HG02943 (cell line): ENCODE data around the gene HSD11B1L.
"Not testable (repeated sequence)": the region's sequence is repeated elsewhere in the genome, so short reads cannot be mapped to it uniquely, and the experiment has no call there.

ENCODE experiments used
- ATAC-seq: cut with Tn5 transposase; IDR thresholded peaks from one replicate; pipeline ENCODE4 v1.9.1; 2021; ENCODE audit warnings: mild to moderate bottlenecking, low read depth, moderate library complexity; ENCODE audit not compliant: unreplicated experiment

The HSD11B1L gene

GRCh38 chr19:5684694-5685430 is 4.0 kb downstream of the HSD11B1L start:
- ATAC-seq: no peak

- no peak for ATAC-seq
Measured at GRCh38 chr19:5686326-5686646, 5.5 kb downstream of the HSD11B1L start.

GRCh38 chr19:5686647-5687359 is 6.0 kb downstream of the HSD11B1L start:
- peak; percentile 49 for ATAC-seq

GRCh38 chr19:5687360-5688198 is 6.8 kb downstream of the HSD11B1L start:
- ATAC-seq: no peak

- ATAC-seq: not testable (repeated sequence)
Measured at GRCh38 chr19:5688262-5688881, 7.5 kb downstream of the HSD11B1L start.

- ATAC-seq: peak; percentile 44
Measured at GRCh38 chr19:5690125-5690954, 9.5 kb downstream of the HSD11B1L start, which contains the start of gene RPL36. Gene RPL36, plus strand, starts transcription at chr19:5690295. Its CDS starts 213 bp downstream, at chr19:5690508.

GRCh38 chr19:5690955-5691821 is 10.4 kb downstream of the HSD11B1L start:
- ATAC-seq: no peak

GRCh38 chr19:5691822-5692722 is 11.2 kb downstream of the HSD11B1L start:
- ATAC-seq: no peak

- ATAC-seq: no peak
Measured at GRCh38 chr19:5692723-5693194, 11.9 kb downstream of the HSD11B1L start.

GRCh38 chr19:5693195-5694166 is 12.7 kb downstream of the HSD11B1L start:
- ATAC-seq: no peak

GRCh38 chr19:5694167-5694955 is 13.5 kb downstream of the HSD11B1L start:
- ATAC-seq: no peak

- ATAC-seq: no peak
Measured at GRCh38 chr19:5694956-5695648, 14.3 kb downstream of the HSD11B1L start.

GRCh38 chr19:5695649-5696195 is 14.9 kb downstream of the HSD11B1L start:
- no peak for ATAC-seq

GRCh38 chr19:5696196-5697021 is 15.6 kb downstream of the HSD11B1L start:
- no peak for ATAC-seq
